ENCODE data around the gene GALK1.

The GALK1 gene

GRCh38 chr17:75754378-75755204, 10.4 kb downstream of the GALK1 start:
- TF ChIP-seq CTCF (IDR thresholded peaks at IDR 0.05; ENCODE audit: low read depth, low read length, missing control alignments), result no peak
- no peak overlapping the region for H3K4me3 ChIP-seq (ENCODE audit: low read depth, low read length)
- in situ Hi-C loops (cut with HindIII; ENCODE audit: low sequenced_read_pairs), result no loop called here
- no peak for DNase-seq (ENCODE audit: low read depth)

GRCh38 chr17:75753514-75754377, 11.2 kb downstream of the GALK1 start:
- H3K4me3 ChIP-seq (ENCODE audit: low read depth, low read length), result no peak overlapping the region
- TF ChIP-seq CTCF (IDR thresholded peaks at IDR 0.05; ENCODE audit: low read depth, low read length, missing control alignments), result peak; percentile 40
- DNase-seq (ENCODE audit: low read depth), result no peak
- in situ Hi-C loops (cut with HindIII; ENCODE audit: low sequenced_read_pairs), result no loop called here

- no peak overlapping the region for H3K4me3 ChIP-seq (ENCODE audit: low read depth, low read length)
- in situ Hi-C loops (cut with HindIII; ENCODE audit: low sequenced_read_pairs), result no loop called here
- TF ChIP-seq CTCF (IDR thresholded peaks at IDR 0.05; ENCODE audit: low read depth, low read length, missing control alignments), result no peak
- no peak for DNase-seq (ENCODE audit: low read depth)
These were observed 12.0 kb downstream of the GALK1 start for GRCh38 chr17:75752802-75753513.

- TF ChIP-seq CTCF (IDR thresholded peaks at IDR 0.05; ENCODE audit: low read depth, low read length, missing control alignments), result no peak
- no peak overlapping the region for H3K4me3 ChIP-seq (ENCODE audit: low read depth, low read length)
- in situ Hi-C loops (cut with HindIII; ENCODE audit: low sequenced_read_pairs), result no loop called here
- no peak for DNase-seq (ENCODE audit: low read depth)
These were observed 12.6 kb downstream of the GALK1 start for GRCh38 chr17:75752405-75752709.

GRCh38 chr17:75751676-75752404, 13.2 kb downstream of the GALK1 start:
- H3K4me3 ChIP-seq (ENCODE audit: low read depth, low read length), result no peak overlapping the region
- in situ Hi-C loops (cut with HindIII; ENCODE audit: low sequenced_read_pairs), result no loop called here
- DNase-seq (ENCODE audit: low read depth), result no peak
- no peak for TF ChIP-seq CTCF (IDR thresholded peaks at IDR 0.05; ENCODE audit: low read depth, low read length, missing control alignments)

Data from astrocyte of the cerebellum (primary cell).